Parathyroid adenoma (tissue), 2 donors: ENCODE data around the gene AIF1L.

Experiments
- H2AFZ ChIP-seq: fragments of 300-600 bp; sonication (generic); one replicate; pipeline ENCODE4 v1.7.0; 2017; ENCODE audit warnings: antibody characterized with exemption, mild to moderate bottlenecking
- H3K27ac ChIP-seq: fragments of 300-600 bp; sonication (generic); one replicate; pipeline ENCODE4 v1.7.0; 2017
- H3K27me3 ChIP-seq: fragments of 300-600 bp; sonication (generic); one replicate; pipeline ENCODE4 v1.7.0; 2017; ENCODE audit warnings: low read length; ENCODE audit not compliant: control insufficient read depth, insufficient read depth
- H3K36me3 ChIP-seq: fragments of 300-600 bp; sonication (generic); one replicate; pipeline ENCODE4 v1.7.0; 2017; ENCODE audit warnings: low read length; ENCODE audit not compliant: control insufficient read depth, insufficient read depth
- H3K4me1 ChIP-seq: fragments of 300-600 bp; sonication (generic); one replicate; pipeline ENCODE4 v1.7.0; 2017; ENCODE audit warnings: control low read depth
- H3K4me2 ChIP-seq: fragments of 300-600 bp; sonication (generic); one replicate; pipeline ENCODE4 v1.7.0; 2017; ENCODE audit warnings: low read length
- H3K4me3 ChIP-seq: fragments of 300-600 bp; sonication (generic); one replicate; pipeline ENCODE4 v1.7.0; 2017; ENCODE audit warnings: low read depth, low read length
- H3K79me2 ChIP-seq: fragments of 300-600 bp; sonication (generic); one replicate; pipeline ENCODE4 v1.7.0; 2017; ENCODE audit warnings: control low read depth
- H3K9ac ChIP-seq: fragments of 300-600 bp; sonication (generic); one replicate; pipeline ENCODE4 v1.7.0; 2017; ENCODE audit warnings: mild to moderate bottlenecking
- H3K9me3 ChIP-seq: fragments of 300-600 bp; sonication (generic); one replicate; pipeline ENCODE4 v1.7.0; 2017; ENCODE audit warnings: low read length; ENCODE audit not compliant: control insufficient read depth
- TF ChIP-seq, protein P1 (sequence below): fragments of 300-600 bp; sonication (generic); IDR thresholded peaks from one replicate; pipeline ENCODE4 v1.7.0; 2017; ENCODE audit warnings: antibody characterized with exemption, mild to moderate bottlenecking
- donor health status: primary hyperparathyroidism.

Gene AIF1L

DNA sequence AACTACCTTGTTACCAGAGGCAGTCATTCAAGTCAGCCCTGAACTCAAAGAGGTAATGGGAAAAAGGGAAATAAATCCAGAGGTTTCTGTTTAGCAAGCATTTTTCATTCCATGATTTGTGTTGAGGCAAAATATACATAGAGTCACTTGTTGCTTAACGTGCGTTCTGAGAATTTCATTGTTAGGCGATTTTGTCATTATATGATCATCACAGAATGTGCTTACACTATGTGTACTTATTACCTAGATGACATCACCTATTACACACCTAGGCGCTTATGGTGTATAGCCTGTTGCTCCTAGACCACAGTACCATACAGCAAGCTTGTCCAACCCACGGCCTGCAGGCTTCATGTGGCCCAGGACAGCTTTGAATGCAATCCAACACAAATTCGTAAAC is 65.3 kb downstream of the AIF1L start:
- Histone ChIP-seq H2AFZ (no peak overlapping the region), H3K4me3 (no peak overlapping the region), H3K4me2 (no peak overlapping the region), H3K27ac (no peak overlapping the region), H3K27me3 (no peaks in the 10 kb centered on the region), H3K4me1 (no peaks in the 10 kb centered on the region), H3K9me3 (no peaks in the 10 kb centered on the region), H3K79me2 (no peaks in the 10 kb centered on the region), H3K36me3 (no peaks in the 10 kb centered on the region), H3K9ac (no peak overlapping the region)
- TF ChIP-seq, protein P1, sequence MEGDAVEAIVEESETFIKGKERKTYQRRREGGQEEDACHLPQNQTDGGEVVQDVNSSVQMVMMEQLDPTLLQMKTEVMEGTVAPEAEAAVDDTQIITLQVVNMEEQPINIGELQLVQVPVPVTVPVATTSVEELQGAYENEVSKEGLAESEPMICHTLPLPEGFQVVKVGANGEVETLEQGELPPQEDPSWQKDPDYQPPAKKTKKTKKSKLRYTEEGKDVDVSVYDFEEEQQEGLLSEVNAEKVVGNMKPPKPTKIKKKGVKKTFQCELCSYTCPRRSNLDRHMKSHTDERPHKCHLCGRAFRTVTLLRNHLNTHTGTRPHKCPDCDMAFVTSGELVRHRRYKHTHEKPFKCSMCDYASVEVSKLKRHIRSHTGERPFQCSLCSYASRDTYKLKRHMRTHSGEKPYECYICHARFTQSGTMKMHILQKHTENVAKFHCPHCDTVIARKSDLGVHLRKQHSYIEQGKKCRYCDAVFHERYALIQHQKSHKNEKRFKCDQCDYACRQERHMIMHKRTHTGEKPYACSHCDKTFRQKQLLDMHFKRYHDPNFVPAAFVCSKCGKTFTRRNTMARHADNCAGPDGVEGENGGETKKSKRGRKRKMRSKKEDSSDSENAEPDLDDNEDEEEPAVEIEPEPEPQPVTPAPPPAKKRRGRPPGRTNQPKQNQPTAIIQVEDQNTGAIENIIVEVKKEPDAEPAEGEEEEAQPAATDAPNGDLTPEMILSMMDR = no peak

DNA sequence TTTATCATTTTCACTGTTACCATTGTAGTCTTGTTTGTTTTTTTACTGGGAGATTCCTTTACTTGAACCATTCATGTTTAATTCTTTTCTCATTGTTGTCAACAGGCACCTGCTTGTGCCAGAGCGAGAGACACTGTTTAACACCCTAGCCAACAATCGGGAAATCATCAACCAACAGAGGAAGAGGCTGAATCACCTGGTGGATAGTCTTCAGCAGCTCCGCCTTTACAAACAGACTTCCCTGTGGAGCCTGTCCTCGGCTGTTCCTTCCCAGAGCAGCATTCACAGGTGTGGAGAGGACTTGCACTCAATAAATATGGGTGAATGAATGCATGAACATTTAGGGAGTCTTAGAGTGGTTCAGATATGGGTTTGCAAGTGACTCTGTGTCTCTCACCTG is 66.6 kb downstream of the AIF1L start:
- Histone ChIP-seq H3K9me3 (no peaks in the 10 kb centered on the region), H3K79me2 (no peaks in the 10 kb centered on the region), H3K36me3 (no peaks in the 10 kb centered on the region), H3K4me1 (no peaks in the 10 kb centered on the region), H3K27ac (no peak overlapping the region), H3K4me2 (no peak overlapping the region), H3K9ac (no peak overlapping the region), H2AFZ (no peak overlapping the region), H3K4me3 (no peak overlapping the region), H3K27me3 (no peaks in the 10 kb centered on the region)
- TF ChIP-seq, protein P1 = no peak

DNA sequence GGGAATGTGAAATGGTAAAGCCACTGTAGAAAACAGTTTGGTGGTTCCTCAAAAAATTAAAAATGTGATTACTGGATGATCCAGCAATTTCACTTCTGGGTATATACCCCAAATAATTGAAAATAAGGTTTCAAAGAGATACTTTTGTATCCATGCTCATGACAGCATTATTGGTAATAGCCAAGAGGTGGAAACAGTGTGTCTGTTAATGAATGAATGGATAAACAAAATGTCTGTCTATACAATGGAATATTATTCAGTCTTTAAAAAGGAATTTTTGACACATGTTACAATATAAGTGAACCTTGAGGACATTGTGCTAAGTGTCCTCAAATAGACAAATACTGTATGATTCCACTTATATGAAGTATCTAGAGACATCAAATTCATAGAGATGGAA is 69.2 kb downstream of the AIF1L start:
- Histone ChIP-seq H3K27me3 (no peaks in the 10 kb centered on the region), H3K79me2 (no peaks in the 10 kb centered on the region), H3K9ac (no peak overlapping the region), H3K27ac (no peak overlapping the region), H3K9me3 (no peaks in the 10 kb centered on the region), H3K4me3 (no peak overlapping the region), H3K4me2 (no peak overlapping the region), H2AFZ (no peak overlapping the region), H3K36me3 (no peaks in the 10 kb centered on the region), H3K4me1 (no peaks in the 10 kb centered on the region)
- TF ChIP-seq, protein P1 = no peak

GRCh38 chr9:131167146-131167692 is 70.9 kb downstream of the AIF1L start:
- H3K4me1 ChIP-seq = no peaks in the 10 kb centered on the region
- H3K4me3 ChIP-seq = no peak overlapping the region
- no peak overlapping the region for H3K9ac ChIP-seq
- H3K27me3 ChIP-seq = no peaks in the 10 kb centered on the region
- H3K27ac ChIP-seq = no peak overlapping the region
- no peak overlapping the region for H2AFZ ChIP-seq
- H3K36me3 ChIP-seq = no peaks in the 10 kb centered on the region
- H3K4me2 ChIP-seq = no peak overlapping the region
- no peaks in the 10 kb centered on the region for H3K79me2 ChIP-seq
- H3K9me3 ChIP-seq = no peaks in the 10 kb centered on the region
- TF ChIP-seq, protein P1 = no peak

DNA sequence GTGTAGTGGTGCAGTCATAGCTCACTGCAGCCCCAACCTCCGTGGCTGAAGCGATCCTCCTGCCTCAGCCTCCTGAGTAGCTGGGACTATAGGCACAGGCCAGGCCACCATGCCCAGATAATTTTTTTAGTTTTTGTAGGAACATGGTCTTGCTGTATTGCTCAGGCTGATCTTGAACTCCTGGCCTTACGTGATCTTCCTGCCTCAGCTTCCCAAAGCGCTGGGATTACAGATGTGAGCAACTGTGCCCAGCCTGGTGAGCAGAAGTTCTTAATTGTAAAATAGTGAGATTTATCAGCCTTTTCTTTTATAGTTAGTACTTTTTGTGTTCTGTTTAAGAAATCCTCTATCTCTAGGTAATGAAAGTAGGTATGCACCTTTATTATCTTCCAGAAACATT is 71.6 kb downstream of the AIF1L start:
- H3K4me1 ChIP-seq = no peaks in the 10 kb centered on the region
- H3K4me2 ChIP-seq = no peak overlapping the region
- no peak overlapping the region for H2AFZ ChIP-seq
- no peak overlapping the region for H3K27ac ChIP-seq
- no peaks in the 10 kb centered on the region for H3K9me3 ChIP-seq
- H3K4me3 ChIP-seq = no peak overlapping the region
- no peaks in the 10 kb centered on the region for H3K79me2 ChIP-seq
- H3K27me3 ChIP-seq = no peaks in the 10 kb centered on the region
- no peak overlapping the region for H3K9ac ChIP-seq
- no peaks in the 10 kb centered on the region for H3K36me3 ChIP-seq
- TF ChIP-seq, protein P1 = no peak
